ENCODE data around the gene CHAD. TPM values are rescaled to one million over a fixed set of nuclear protein-coding genes. Genes with fewer than 3 reads are reported as not detected.

Gene CHAD
- total and polyA plus RNA-seq, 2 of the 13 experiments (the other 11 are each of a cell fraction or from before 2014, with no cell fraction given), result 1.4 TPM; not detected in 1

GRCh38 chr17:50425682-50426471, 42.8 kb downstream of the CHAD start, which contains the start of gene ACSF2 (continued):
- TF ChIP-seq ZSCAN5A (CRISPR knock-in tag; IDR thresholded peaks at IDR 0.05; ENCODE audit: borderline replicate concordance) (no peak), CHD2 (IDR thresholded peaks at IDR 0.05; ENCODE audit: low read depth, low read length) (no peak), RCOR2 (CRISPR knock-in tag; IDR thresholded peaks at IDR 0.05) (no peak), ZNF12 (CRISPR knock-in tag; IDR thresholded peaks at IDR 0.05) (no peak), RBM39 (IDR thresholded peaks at IDR 0.05; ENCODE audit: low read depth, low read length, poor library complexity, severe bottlenecking) (peak; percentile 8), ZFP36L2 (CRISPR knock-in tag; IDR thresholded peaks at IDR 0.05) (no peak), SETDB1 (CRISPR knock-in tag; IDR thresholded peaks at IDR 0.05; ENCODE audit: borderline replicate concordance) (no peak), ATF5 (CRISPR knock-in tag; IDR thresholded peaks at IDR 0.05; ENCODE audit: low read depth) (no peak), MIER3 (CRISPR knock-in tag; IDR thresholded peaks at IDR 0.05; ENCODE audit: borderline replicate concordance) (no peak; the same call in 1 of the 2 replicates), ZNF468 (CRISPR knock-in tag; IDR thresholded peaks at IDR 0.05) (no peak), ZNF629 (CRISPR knock-in tag; conservative IDR thresholded peaks at IDR 0.05) (no peak), ZNF652 (CRISPR knock-in tag; IDR thresholded peaks at IDR 0.05; ENCODE audit: borderline replicate concordance, low read depth) (0 out of 2 replicates have a peak, but pooled peaks have one; percentile 27), ZNF556 (CRISPR knock-in tag; IDR thresholded peaks at IDR 0.05; ENCODE audit: borderline replicate concordance) (no peak), GATAD2A (CRISPR knock-in tag; IDR thresholded peaks at IDR 0.05) (peak; percentile 24; the same call in 1 of the 2 replicates), ZNF83 (CRISPR knock-in tag; IDR thresholded peaks at IDR 0.05; ENCODE audit: borderline replicate concordance) (no peak), ATAD3A (CRISPR knock-in tag; IDR thresholded peaks at IDR 0.05) (no peak), ZEB1 (IDR thresholded peaks at IDR 0.05; ENCODE audit: insufficient replicate concordance, low read depth) (no peak), ZNF143 (CRISPR knock-in tag; IDR thresholded peaks at IDR 0.05) (no peak; the same call in 1 of the 2 replicates), ZNF747 (CRISPR knock-in tag; IDR thresholded peaks at IDR 0.05; ENCODE audit: borderline replicate concordance) (no peak), AGO1 (IDR thresholded peaks at IDR 0.05; ENCODE audit: low read depth, low read length, poor library complexity, severe bottlenecking) (peak; percentile 64)
- TF ChIP-seq, protein P1, sequence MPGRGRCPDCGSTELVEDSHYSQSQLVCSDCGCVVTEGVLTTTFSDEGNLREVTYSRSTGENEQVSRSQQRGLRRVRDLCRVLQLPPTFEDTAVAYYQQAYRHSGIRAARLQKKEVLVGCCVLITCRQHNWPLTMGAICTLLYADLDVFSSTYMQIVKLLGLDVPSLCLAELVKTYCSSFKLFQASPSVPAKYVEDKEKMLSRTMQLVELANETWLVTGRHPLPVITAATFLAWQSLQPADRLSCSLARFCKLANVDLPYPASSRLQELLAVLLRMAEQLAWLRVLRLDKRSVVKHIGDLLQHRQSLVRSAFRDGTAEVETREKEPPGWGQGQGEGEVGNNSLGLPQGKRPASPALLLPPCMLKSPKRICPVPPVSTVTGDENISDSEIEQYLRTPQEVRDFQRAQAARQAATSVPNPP (CRISPR knock-in tag; IDR thresholded peaks at IDR 0.05), result no peak
- TF ChIP-seq, protein P2, sequence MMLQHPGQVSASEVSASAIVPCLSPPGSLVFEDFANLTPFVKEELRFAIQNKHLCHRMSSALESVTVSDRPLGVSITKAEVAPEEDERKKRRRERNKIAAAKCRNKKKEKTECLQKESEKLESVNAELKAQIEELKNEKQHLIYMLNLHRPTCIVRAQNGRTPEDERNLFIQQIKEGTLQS (CRISPR knock-in tag; IDR thresholded peaks at IDR 0.05), result peak; percentile 37; the same call in 1 of the 2 replicates
- TF ChIP-seq, protein P3, sequence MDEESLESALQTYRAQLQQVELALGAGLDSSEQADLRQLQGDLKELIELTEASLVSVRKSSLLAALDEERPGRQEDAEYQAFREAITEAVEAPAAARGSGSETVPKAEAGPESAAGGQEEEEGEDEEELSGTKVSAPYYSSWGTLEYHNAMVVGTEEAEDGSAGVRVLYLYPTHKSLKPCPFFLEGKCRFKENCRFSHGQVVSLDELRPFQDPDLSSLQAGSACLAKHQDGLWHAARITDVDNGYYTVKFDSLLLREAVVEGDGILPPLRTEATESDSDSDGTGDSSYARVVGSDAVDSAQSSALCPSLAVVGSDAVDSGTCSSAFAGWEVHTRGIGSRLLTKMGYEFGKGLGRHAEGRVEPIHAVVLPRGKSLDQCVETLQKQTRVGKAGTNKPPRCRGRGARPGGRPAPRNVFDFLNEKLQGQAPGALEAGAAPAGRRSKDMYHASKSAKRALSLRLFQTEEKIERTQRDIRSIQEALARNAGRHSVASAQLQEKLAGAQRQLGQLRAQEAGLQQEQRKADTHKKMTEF (CRISPR knock-in tag; IDR thresholded peaks at IDR 0.05), result peak; percentile 64; the same call in 1 of the 2 replicates
